Measurements from ENCODE around the gene DHFR2.

DNA sequence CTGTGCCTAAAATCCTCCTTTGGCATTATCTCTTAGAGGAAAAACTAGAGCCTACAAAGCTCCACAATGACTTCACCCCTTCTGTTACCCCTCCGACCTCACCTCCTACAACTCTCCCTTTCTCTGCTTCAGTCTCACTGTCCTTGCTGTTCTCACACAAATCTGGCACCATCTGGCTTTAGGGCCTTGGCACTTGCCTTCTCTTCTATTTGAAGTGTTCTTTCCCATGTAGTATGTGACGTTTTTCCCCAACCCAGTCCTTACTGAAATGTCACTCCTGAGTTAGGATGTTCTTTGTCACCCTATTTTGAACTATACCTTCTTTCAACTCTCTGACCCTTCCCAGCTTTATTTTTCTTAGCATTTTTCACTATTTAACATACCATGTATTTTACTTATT is 43.1 kb downstream of the DHFR2 start:
- TF ChIP-seq CTCF (conservative IDR thresholded peaks at IDR 0.05) (no peak), ZFX (IDR thresholded peaks at IDR 0.05) (no peak)

Data from C4-2B (cell line).